Naive thymus-derived CD4-positive, alpha-beta T cell (primary cell): ENCODE results near the gene FAM107A. TPM values are rescaled to one million over a fixed set of nuclear protein-coding genes. Genes with fewer than 3 reads are reported as not detected.

Experiments used
- ATAC-seq: fragments of 150-1000 bp; cut with Tn5 transposase; 2 replicates; pipeline ENCODE4 v1.10.0; 2021; ENCODE audit warnings: mild to moderate bottlenecking, moderate library complexity
- CTCF ChIA-PET: fragments of 350-600 bp; sonication (Branson Sonifier 250); formaldehyde crosslinking; loops from one replicate; lab custom pipeline; 2021; ENCODE audit warnings: antibody characterized with exemption; lab: Charles Lee
- POLR2A ChIA-PET: fragments of 350-600 bp; sonication (Branson Sonifier 250); formaldehyde crosslinking; loops from one replicate; lab custom pipeline; 2021; ENCODE audit warnings: antibody characterized with exemption, inconsistent platforms; lab: Charles Lee
- DNase-seq, 9 donors: peaks; one replicate each; pipeline versions ENCODE4 v3.0.0 to v3.0.0-alpha.2; 2020 to 2022; ENCODE audit warnings: mixed read lengths in 1 of 9
- H3K27ac ChIP-seq: one replicate; pipeline ENCODE4 v1.7.0; 2013; ENCODE audit warnings: mild to moderate bottlenecking, low read depth, low read length, moderate library complexity
- H3K27me3 ChIP-seq, 2 donors: one replicate each; pipeline ENCODE4 v1.7.0; 2013; ENCODE audit warnings: low read length in 2 of 2, mild to moderate bottlenecking in 2 of 2, moderate library complexity in 2 of 2; ENCODE audit not compliant: control insufficient read depth in 2 of 2, insufficient read depth in 2 of 2
- H3K36me3 ChIP-seq, 3 experiments: 1 replicate in 2 of 3; 2 replicates in 1 of 3; pipeline ENCODE4 v1.7.0; 2013; ENCODE audit warnings: low read length in 3 of 3, mild to moderate bottlenecking in 3 of 3, moderate library complexity in 1 of 3; ENCODE audit not compliant: insufficient read depth in 3 of 3, control insufficient read depth in 2 of 3
- H3K4me1 ChIP-seq, 2 donors: one replicate each; pipeline ENCODE4 v1.7.0; 2013; ENCODE audit warnings: low read length in 2 of 2, mild to moderate bottlenecking in 2 of 2, moderate library complexity in 1 of 2; ENCODE audit not compliant: control insufficient read depth in 2 of 2, insufficient read depth in 2 of 2
- H3K4me3 ChIP-seq: 2 replicates; pipeline ENCODE4 v1.7.0; 2013; ENCODE audit warnings: mild to moderate bottlenecking, low read length
- H3K9me3 ChIP-seq, 3 experiments: 1 replicate in 2 of 3; 2 replicates in 1 of 3; pipeline ENCODE4 v1.7.0; 2013; ENCODE audit warnings: low read length in 3 of 3; ENCODE audit not compliant: control insufficient read depth in 2 of 3
- H3K27ac Mint-ChIP-seq, 9 donors: one replicate each; pipeline ENCODE4 v1.8.0; 2020 to 2022; ENCODE audit warnings: mixed read lengths in 9 of 9, mild to moderate bottlenecking in 8 of 9, moderate library complexity in 5 of 9, inconsistent platforms in 2 of 9
- H3K27me3 Mint-ChIP-seq, 5 donors: one replicate each; pipeline ENCODE4 v1.8.0; 2021 to 2022; ENCODE audit warnings: mixed read lengths in 5 of 5, mild to moderate bottlenecking in 1 of 5
- H3K36me3 Mint-ChIP-seq, 5 donors: one replicate each; pipeline ENCODE4 v1.8.0; 2020 to 2022; ENCODE audit warnings: mixed read lengths in 5 of 5, mild to moderate bottlenecking in 3 of 5, inconsistent platforms in 1 of 5
- H3K4me1 Mint-ChIP-seq, 7 donors: one replicate each; pipeline ENCODE4 v1.8.0; 2020 to 2022; ENCODE audit warnings: mixed read lengths in 7 of 7, mild to moderate bottlenecking in 3 of 7, inconsistent platforms in 1 of 7
- H3K4me3 Mint-ChIP-seq, 10 donors: one replicate each; pipeline ENCODE4 v1.8.0; 2020 to 2022; ENCODE audit warnings: mild to moderate bottlenecking in 10 of 10, mixed read lengths in 10 of 10, moderate library complexity in 6 of 10, inconsistent platforms in 2 of 10
- H3K9me3 Mint-ChIP-seq, 11 donors: one replicate each; pipeline ENCODE4 v1.8.0; 2020 to 2022; ENCODE audit warnings: mixed read lengths in 11 of 11, mild to moderate bottlenecking in 4 of 11, inconsistent platforms in 1 of 11, moderate library complexity in 1 of 11
- intact Hi-C, 2 donors: fragments of 100-400 bp; cut with micrococcal nuclease; formaldehyde crosslinking; loops; one replicate each; pipeline ENCODE4 v1.15.1; 2023
- polyA plus RNA-seq, 2 donors: library from polyadenylated mRNA; unstranded; fragments of 300-500 nt; fragmentation: Illumina TruSeq; gene quantifications; one replicate each; pipeline ENCODE4 v1.2.3, GENCODE V29; 2021
- total RNA-seq, 6 experiments: library from RNA in 5 of 6; stranded (reverse) in 5 of 6; gene quantifications; 1 replicate in 5 of 6; 2 replicates in 1 of 6; pipeline ENCODE4 v1.2.3 and lab custom pipeline; 2021 to 2026

FAM107A gene
- total and polyA plus RNA-seq, 7 experiments from 2014 or later: not detected

- Histone ChIP-seq H3K4me1 (no peaks in the 10 kb centered on the region), H3K36me3 (no peaks in the 10 kb centered on the region), H3K4me3 (no peak overlapping the region), H3K27ac (no peak overlapping the region), H3K27me3 (no peaks in the 10 kb centered on the region), H3K9me3 (no peaks in the 10 kb centered on the region)
- H3K36me3 Mint-ChIP-seq: no peaks in the 10 kb centered on the region
- DNase-seq: no peak
- intact Hi-C loops: no loop called here
- H3K27me3 Mint-ChIP-seq: no peaks in the 10 kb centered on the region
- H3K4me1 Mint-ChIP-seq: peaks cover 0 to 2% (median 0%) of the 10 kb centered on the region in 7 donors
- no peaks in the 10 kb centered on the region for H3K9me3 Mint-ChIP-seq
- POLR2A ChIA-PET: no interaction called here
- no peak for ATAC-seq
- CTCF ChIA-PET: interaction anchor here (0.6 kb wide), 1 partner anchor 67 kb away, joined by 3 read pairs; no protein-coding TSS in a partner anchor
- H3K4me3 Mint-ChIP-seq: no peak overlapping the region
- no peak overlapping the region for H3K27ac Mint-ChIP-seq
Observed at GRCh38 chr3:58522759-58523425, 54.3 kb downstream of the FAM107A start.

DNA sequence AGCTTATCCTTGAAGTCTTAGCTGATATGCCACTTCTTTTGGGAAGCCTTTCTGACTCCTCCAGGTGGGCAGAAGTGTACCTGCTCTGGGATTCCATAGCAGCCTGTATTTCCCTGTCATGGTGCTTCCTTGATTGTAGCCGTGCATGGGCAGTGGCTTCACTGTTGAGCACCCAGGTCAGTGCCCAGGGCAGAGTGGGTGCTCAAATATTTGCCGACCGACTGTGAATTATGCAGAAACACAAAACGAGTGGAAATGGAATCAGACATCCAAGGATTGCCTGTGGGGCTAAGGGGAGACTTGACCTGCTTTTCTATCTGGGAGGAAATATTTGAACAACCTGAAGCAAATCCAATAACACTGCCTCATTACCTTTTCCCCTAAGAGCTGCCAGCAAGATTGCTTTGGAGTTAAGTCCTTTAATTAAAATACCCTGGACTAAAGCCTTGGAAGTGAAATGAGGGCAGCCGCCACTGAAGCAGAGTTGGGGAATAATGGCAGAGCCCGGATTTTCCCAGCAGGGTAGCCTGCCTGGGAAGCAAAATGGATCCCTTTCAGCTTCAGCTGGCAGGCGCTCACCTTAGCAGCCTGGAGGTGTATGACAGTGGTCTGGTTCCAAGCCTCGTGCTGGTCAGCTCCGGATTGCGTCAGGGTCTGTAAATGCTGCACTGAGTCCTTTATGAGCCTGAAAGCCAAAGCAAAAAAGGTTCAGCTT is 55.1 kb downstream of the FAM107A start:
- ChIA-PET POLR2A (no interaction called here), CTCF (no interaction called here)
- Histone ChIP-seq H3K27ac (no peak overlapping the region), H3K4me3 (no peak overlapping the region), H3K4me1 (no peaks in the 10 kb centered on the region), H3K36me3 (no peaks in the 10 kb centered on the region), H3K9me3 (no peaks in the 10 kb centered on the region), H3K27me3 (no peaks in the 10 kb centered on the region)
- no peaks in the 10 kb centered on the region for H3K36me3 Mint-ChIP-seq
- peaks cover 0 to 3% (median 0%) of the 10 kb centered on the region in 5 donors for H3K27me3 Mint-ChIP-seq
- H3K4me1 Mint-ChIP-seq: peaks cover 0 to 2% (median 0%) of the 10 kb centered on the region in 7 donors
- H3K4me3 Mint-ChIP-seq: no peak overlapping the region
- ATAC-seq: no peak
- no peak overlapping the region for H3K27ac Mint-ChIP-seq
- H3K9me3 Mint-ChIP-seq: no peaks in the 10 kb centered on the region
- no peak for DNase-seq
- intact Hi-C loops: no loop called here

- no peaks in the 10 kb centered on the region for H3K27me3 ChIP-seq
- DNase-seq: no peak
- H3K36me3 Mint-ChIP-seq: no peaks in the 10 kb centered on the region
- POLR2A ChIA-PET: no interaction called here
- no peak overlapping the region for H3K27ac ChIP-seq
- no peak overlapping the region for H3K4me3 ChIP-seq
- no peaks in the 10 kb centered on the region for H3K9me3 Mint-ChIP-seq
- no peaks in the 10 kb centered on the region for H3K4me1 ChIP-seq
- no peaks in the 10 kb centered on the region for H3K36me3 ChIP-seq
- H3K4me1 Mint-ChIP-seq: peaks cover 0 to 2% (median 0%) of the 10 kb centered on the region in 7 donors
- ATAC-seq: no peak
- CTCF ChIA-PET: no interaction called here
- peaks cover 0 to 6% (median 0%) of the 10 kb centered on the region in 5 donors for H3K27me3 Mint-ChIP-seq
- no peak overlapping the region for H3K27ac Mint-ChIP-seq
- no peaks in the 10 kb centered on the region for H3K9me3 ChIP-seq
- H3K4me3 Mint-ChIP-seq: no peak overlapping the region
- intact Hi-C loops: no loop called here
Observed at GRCh38 chr3:58521336-58521670, 55.9 kb downstream of the FAM107A start.

DNA sequence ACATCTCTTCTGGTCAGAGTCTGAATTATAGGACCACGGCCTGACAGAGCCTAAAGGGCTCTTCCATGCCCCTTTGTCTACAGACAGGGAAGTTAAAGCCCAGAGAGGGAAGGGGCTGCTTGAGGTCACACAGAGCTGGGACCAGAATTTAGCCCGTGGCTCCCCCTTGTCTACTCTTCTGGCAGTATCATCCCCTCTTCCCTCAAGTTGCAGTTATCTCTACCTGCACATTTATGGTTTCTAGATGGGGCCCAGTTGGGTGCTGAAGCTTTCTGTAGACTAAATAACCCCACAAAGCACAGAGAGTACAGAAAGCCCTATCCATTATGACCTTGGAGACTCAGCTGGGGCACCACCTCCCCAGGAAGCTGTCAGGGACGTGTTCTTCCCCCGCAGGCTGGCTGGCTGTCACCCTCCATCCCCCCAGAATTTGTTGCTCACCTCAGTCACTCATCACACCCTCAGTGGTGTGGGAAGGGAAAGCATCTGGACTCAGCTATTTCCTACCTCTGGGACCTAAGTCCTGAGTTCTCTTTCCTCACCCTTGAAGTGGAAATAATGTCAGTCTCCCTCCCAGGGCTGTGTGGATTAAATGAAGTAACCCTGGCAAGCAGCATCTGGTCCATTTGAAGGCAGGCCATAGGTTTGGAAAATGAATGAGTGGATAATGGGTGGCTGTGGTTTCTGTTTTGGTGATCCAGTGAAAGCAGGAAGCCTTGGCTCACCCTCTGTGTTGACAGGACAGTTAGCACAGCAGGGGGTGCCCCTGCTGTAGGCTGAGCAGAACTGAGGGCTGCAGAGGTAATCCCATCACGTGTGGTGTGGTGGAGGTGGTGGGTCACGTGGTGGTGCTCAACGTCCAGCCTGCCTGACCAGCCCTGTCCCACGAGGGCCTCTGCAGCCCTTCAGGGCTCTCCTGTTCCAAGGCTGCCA is 56.5 kb downstream of the FAM107A start:
- Mint-ChIP-seq H3K9me3 (no peaks in the 10 kb centered on the region), H3K36me3 (no peaks in the 10 kb centered on the region), H3K27ac (no peak overlapping the region), H3K4me1 (no peaks in the 10 kb centered on the region), H3K4me3 (no peak overlapping the region), H3K27me3 (peaks cover 0 to 6% (median 0%) of the 10 kb centered on the region in 5 donors)
- ATAC-seq (no peak), DNase-seq (no peak)
- Histone ChIP-seq H3K4me1 (no peaks in the 10 kb centered on the region), H3K27me3 (no peaks in the 10 kb centered on the region), H3K36me3 (no peaks in the 10 kb centered on the region), H3K9me3 (no peaks in the 10 kb centered on the region), H3K27ac (no peak overlapping the region), H3K4me3 (no peak overlapping the region)
- intact Hi-C loops: no loop called here
- POLR2A ChIA-PET: no interaction called here
- CTCF ChIA-PET: no interaction called here

DNA sequence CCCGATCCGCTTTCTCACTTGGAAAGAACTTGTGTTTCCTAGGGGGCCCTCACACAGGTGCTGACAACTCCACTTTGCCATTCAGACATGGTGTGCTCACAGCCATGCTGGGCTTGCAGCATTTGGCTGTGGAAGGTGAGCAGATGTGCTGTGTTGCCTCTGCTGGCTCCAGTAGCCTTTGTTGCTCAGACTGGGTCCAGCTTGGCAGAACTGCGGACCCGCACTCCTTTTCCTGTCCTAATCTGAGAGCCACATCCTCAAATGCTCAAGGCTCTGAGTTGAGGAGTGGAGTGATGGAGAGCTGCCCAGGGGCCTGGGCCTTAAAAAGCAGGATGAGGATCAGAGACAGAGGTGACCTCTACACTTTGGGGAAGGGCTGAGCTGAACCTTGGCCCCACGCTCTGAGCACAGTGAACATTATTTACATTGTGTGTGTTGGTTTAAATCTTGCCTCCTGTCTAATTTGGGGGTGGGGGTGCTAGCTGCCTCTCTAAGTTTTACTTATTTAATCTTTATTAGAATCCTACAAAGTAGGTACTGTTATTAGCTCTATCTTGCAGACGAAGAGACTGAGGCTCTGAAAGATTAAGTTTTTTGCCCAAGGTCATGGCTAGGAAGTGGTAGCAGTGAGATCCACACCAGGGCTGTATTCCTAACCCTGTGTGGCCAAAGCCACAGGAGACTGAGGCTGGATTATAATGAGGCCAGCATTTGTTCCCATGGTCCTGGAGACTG is 57.4 kb downstream of the FAM107A start:
- POLR2A ChIA-PET: interaction anchor here (0.6 kb wide), 1 partner anchor 52 kb away, joined by 3 read pairs; no protein-coding TSS in a partner anchor

DNA sequence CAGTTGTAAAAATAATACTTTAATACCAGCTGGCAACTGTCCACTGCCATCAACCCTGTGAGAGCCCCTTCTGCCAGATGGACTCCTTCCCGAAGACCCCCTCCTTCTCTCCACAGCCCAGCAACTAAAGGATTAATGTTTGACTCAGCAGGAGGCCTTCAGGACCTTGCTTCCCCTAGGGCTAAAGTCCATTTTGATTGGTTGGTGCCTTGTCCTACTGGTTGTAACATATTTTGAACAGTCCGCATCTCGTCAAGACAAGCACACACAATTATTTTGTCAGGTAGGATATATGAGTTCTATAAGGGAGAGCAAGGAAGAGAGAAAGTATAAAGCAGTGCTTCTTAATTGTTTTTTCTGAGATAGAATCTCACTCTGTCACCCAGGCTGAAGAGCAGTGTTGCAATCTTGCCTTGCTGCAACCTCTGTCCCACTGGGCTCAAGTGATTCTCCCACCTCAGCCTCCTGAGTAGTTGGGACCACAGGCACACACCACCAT is 58.9 kb downstream of the FAM107A start:
- DNase-seq (no peak), ATAC-seq (no peak)
- Histone ChIP-seq H3K4me1 (no peaks in the 10 kb centered on the region), H3K4me3 (no peak overlapping the region), H3K27me3 (no peaks in the 10 kb centered on the region), H3K36me3 (no peaks in the 10 kb centered on the region), H3K9me3 (no peaks in the 10 kb centered on the region), H3K27ac (no peak overlapping the region)
- intact Hi-C loops: no loop called here
- CTCF ChIA-PET: no interaction called here
- no peaks in the 10 kb centered on the region for H3K9me3 Mint-ChIP-seq
- peaks cover 0 to 10% (median 0%) of the 10 kb centered on the region in 5 donors for H3K27me3 Mint-ChIP-seq
- no peaks in the 10 kb centered on the region for H3K36me3 Mint-ChIP-seq
- H3K4me1 Mint-ChIP-seq: no peaks in the 10 kb centered on the region
- POLR2A ChIA-PET: no interaction called here
- H3K27ac Mint-ChIP-seq: no peak overlapping the region
- no peak overlapping the region for H3K4me3 Mint-ChIP-seq

More for the DNA sequence above, 57.4 kb downstream of the FAM107A start:
- no peak for DNase-seq
- H3K36me3 Mint-ChIP-seq: no peaks in the 10 kb centered on the region
- Histone ChIP-seq H3K4me1 (no peaks in the 10 kb centered on the region), H3K36me3 (no peaks in the 10 kb centered on the region), H3K27me3 (no peaks in the 10 kb centered on the region), H3K9me3 (no peaks in the 10 kb centered on the region), H3K4me3 (no peak overlapping the region), H3K27ac (no peak overlapping the region)
- CTCF ChIA-PET: interaction anchor here (1.1 kb wide), 1 partner anchor 20 kb away, joined by 5 read pairs; no protein-coding TSS in a partner anchor
- H3K4me3 Mint-ChIP-seq: no peak overlapping the region
- ATAC-seq: no peak
- intact Hi-C loops: no loop called here
- no peak overlapping the region for H3K27ac Mint-ChIP-seq
- H3K4me1 Mint-ChIP-seq: no peaks in the 10 kb centered on the region
- H3K9me3 Mint-ChIP-seq: no peaks in the 10 kb centered on the region
- H3K27me3 Mint-ChIP-seq: peaks cover 0 to 6% (median 0%) of the 10 kb centered on the region in 5 donors
